Measurements from ENCODE around the gene ALKBH3.

The ALKBH3 gene

DNA sequence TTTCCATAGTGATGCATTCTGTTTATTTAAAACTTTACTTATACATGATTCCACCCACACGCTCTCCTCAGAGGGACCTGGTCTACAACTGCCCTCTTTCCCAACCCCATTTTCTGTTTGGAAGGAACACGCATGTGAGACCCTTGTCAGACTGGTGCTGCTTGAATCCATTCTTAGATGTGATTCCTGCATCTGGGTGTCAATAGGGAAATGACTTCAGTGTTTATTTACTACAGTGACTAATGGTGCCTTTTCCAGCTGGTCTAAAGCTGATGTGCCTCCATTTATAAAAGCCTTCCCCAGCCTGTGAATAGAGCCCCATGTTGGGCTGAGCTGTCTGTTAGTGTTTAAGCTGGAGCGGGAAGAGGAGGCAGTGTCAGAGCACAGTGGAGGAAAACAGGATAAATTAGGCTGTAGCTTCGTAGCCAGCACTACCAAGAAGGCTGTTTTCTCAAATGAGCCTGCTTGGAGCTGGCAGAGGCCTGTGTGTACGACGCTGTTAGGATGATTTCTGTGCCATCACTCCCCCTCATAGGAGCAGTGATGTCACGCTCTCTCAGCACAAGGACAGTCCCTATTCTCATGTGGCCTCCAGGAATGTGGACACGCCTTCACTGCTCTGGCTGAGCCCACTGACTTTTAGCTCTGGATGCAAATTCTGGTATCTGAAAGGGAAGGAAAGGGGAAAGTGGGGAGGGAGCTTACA is 42.9 kb downstream of the ALKBH3 start:
- DNase-seq = no peak

DNA sequence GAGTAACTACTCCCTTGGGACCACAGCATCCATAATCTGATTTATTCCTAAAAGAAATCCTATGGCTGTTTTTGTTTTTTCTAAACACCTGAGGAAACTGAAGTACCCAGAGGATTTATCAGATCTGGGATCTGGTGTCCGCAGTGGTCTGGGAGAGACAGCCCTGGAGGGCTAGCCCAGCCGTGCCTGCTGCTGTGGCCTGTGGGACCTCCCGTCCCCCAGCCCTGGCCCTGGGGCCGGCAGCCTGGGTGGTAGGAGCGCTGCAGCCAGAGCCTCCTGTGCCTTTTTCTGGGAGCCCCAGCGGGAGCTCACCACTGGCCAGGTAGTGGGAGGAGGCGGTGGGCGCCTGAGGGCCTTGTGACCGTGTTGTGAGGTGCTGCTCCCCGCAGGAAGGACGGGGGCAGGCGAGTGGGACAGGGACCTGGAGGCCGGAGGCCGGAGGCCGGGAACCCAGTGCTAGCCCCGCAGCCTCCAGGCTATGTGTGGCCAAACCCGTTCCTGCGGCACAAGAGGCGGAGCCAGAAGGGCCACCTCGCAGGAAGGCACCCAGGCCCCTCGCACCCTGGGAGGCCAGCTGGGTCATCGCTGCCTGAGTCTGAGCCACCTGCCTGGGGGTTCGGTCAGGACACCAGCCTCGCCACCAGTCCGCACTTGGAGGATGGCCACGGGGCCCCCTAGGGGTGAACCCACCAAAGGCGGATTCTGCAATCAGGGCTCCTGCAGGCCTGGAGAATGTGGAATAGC is 43.7 kb downstream of the ALKBH3 start:
- no peak for DNase-seq

DNA sequence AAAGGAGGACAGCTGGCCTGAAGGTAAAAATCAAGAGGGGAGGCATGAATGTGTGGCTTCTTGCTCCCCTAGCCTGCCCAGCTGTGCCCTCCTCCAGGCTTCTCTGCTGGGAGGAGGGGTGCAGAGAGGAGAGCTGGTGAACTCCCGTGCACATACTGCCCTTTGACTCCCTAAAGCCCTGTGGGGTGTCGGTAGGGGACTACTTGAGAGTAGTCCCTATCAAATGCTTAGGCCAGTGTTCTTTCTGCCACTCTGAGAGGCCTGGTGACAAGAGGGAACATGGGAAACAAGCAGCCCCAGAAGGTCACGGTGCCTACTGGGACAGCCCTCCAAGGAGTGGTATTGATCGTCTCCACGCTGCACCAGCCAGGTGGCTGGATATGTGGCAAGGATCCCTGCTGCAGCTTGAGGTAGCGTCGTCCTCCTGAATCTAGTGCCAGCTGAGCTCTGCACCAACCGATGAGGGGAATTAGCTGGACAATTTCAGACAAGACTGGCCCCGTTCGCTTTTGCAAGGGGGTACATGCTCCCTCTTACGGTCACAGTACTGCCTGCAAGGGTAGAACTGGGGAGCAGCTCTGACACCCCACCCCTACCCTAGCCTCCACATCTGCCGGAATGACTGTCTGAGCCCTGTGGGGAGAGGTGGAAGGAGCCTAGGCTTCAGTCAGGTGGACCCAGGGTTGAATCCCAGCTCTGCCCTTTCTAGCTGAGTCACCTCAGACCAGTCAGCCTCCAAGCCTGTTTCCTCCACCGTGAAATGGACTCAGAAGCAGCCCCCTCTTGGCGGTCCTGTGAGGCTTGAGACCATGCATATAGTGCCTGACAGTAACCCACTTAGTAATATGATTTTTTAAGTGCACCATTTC is 44.7 kb downstream of the ALKBH3 start:
- DNase-seq = no peak

DNA sequence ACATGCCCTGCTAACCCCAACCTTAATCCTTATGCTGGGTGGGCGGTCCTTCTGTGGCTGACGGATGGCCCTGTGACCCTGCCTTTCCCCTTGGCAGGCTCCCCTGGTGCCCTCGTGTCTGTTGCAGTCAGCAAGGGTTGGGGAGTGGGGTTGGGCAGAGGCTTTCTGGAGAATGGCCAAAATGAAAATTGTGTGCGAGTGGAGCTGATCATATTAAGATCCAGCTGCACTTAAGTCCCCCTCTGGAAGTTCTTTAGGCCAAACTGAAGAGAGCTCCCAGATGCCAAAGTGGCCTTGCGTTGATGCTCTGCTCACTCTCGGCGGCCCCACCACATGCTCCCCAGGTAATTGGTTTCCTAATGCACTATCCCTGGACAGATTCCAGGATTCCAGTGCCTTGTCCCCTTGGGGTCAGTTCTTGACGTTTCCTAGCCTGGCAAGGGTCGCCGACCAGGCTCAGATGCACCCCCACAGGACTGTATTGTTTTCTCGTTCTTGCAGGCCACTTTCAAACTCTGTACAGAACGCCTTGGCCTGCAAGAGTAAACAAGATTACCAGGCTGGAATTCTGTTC is 45.4 kb downstream of the ALKBH3 start:
- no peak for DNase-seq

DNA sequence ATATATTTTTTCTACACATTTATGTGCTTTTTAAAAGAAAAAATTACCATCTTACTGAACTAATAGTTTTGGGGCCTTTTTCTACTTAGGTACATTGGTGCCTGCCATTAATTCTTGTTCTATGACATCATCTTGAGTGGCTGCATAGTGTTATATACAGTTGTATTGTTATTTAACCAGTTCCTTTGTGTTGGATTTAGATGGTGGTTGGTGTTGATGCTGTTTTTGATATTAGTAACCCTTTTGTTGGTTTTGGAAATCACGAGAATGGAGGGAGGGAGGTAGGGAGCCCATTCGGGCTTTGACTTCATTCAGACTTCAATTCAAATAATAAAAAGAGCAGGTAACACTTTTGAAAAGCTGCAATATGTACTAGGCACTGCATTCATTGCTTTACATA is 46.4 kb downstream of the ALKBH3 start:
- DNase-seq = no peak

DNA sequence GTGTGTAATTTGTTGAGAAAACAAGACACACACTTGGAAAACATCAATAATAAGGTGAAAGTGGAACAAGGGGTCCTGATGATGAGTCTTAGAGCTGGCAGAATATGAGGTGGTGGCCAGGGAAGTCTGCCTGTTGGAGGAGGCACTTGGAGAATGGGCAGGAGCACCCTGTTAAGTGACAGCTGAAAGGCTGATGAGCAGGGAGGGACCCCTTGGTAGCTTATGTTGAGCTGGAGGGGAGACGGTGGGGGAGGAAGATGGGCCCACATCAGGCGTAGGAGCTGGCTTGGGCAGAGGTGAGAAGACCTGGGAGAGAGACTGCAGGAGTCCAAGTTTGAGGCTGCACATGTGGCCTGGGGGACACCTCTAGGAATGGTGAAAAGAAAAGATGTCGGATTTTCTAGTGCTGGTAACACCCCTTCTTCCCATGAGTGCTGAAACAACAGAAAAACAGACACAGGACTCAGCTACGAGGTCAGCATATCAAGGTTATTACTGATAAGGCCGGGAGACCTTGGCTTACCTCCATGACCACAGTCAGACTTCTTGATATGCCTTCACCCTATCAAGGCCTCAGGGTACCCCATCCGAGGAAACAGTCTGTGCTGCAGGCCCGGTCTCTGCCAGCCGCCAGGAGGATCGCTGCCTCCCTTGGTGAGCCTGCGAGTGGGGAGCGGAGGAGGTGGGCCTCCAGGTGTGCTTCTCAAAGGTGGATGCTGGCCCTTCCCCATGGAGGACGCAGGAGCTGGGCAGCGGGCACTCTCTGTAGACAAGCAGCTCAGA is 47.5 kb downstream of the ALKBH3 start:
- no peak for DNase-seq

DNA sequence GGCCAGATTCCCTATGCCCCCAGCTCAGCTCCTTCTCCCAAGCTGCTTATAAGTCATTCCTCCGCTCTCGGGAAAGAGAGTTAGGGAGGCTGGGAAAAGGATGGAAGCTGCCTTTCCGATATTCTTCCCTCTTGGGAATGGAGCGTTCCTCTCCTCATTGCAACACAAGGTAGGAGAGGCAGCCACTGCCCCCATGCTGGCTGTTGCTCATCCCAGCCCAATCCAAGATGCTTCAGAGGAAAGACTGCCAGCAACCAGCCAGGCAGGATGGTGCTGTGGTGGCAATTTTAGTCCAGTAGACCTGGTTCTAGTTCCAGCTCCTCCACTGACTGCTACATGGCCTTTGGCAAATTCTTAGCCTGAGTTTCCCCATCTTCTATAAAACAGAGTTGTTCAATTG is 48.1 kb downstream of the ALKBH3 start:
- DNase-seq = no peak

DNA sequence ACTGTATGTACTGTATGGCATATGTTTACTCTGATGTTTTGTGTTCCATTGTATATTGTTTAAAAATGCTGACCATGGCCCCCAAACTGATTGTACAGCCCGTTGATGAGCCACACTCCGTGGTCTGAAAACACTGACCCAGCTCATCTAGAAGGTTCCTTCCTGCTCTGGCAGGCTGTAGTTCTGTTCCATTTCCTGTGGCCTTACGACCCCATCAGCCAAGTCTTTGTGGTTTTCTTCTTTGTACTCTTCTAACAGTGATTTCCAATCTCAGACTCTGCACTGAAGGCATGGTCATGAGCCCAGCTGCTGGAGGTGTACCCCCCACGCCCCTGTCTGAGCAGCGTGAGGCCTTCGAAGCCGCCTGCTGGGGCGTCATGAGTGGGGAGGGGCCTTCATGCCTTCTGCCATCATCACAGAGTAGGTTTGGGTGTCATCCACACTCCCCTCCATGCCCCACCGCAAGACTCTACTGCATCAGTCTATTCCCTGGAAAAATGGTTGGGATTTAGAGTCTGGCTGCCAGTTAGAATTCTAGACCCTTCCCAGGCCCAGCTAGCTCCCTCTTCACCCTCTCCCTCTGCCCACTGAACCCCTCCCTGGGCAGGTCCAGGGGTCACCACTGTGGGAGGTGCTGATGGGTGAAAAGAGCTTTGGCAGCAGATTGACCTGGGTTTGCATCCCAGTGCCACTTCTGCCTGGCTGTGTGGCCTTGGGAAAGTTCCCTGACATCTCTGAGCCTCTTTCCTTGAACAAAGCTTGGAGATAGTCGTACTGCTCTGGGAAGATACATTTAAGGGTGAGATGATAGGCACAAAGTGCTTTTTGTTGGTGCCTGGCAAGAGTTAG is 50.5 kb downstream of the ALKBH3 start:
- DNase-seq = no peak

DNA sequence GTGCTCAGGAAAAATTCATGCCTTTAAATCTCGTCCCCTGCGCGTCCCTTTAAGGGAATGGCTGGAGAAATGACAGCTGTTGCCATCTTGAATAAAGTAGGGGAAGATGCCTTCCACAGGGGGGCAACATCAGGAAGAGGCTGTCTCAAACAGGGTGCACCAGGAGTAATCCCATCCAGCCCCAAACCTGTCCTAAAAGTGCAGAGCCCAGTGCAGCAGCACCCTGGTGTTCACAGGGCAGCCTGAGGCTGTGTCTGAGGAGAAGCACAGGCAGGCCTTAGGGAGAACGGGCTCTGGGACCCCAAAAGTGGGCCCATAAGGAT is 51.0 kb downstream of the ALKBH3 start:
- DNase-seq = no peak

DNA sequence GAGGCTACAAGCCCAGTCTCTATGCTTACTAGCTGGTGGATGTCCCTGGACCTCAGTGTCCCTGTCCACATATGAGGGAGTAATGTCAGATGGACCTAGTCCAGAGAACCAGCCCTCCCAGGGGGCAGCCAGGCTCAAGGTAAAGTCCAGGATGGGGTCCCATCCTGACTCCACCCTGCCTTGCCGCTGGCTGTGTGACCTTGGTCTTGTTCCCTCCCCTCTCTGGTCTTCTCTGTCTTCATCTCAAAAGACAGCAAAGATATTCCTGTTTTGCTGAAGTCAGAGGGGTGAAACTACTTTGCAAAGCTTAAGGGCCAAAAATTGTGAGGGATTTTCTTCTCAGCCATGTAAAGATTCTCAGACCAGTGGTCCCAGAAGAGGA is 52.6 kb downstream of the ALKBH3 start:
- DNase-seq = no peak

DNA sequence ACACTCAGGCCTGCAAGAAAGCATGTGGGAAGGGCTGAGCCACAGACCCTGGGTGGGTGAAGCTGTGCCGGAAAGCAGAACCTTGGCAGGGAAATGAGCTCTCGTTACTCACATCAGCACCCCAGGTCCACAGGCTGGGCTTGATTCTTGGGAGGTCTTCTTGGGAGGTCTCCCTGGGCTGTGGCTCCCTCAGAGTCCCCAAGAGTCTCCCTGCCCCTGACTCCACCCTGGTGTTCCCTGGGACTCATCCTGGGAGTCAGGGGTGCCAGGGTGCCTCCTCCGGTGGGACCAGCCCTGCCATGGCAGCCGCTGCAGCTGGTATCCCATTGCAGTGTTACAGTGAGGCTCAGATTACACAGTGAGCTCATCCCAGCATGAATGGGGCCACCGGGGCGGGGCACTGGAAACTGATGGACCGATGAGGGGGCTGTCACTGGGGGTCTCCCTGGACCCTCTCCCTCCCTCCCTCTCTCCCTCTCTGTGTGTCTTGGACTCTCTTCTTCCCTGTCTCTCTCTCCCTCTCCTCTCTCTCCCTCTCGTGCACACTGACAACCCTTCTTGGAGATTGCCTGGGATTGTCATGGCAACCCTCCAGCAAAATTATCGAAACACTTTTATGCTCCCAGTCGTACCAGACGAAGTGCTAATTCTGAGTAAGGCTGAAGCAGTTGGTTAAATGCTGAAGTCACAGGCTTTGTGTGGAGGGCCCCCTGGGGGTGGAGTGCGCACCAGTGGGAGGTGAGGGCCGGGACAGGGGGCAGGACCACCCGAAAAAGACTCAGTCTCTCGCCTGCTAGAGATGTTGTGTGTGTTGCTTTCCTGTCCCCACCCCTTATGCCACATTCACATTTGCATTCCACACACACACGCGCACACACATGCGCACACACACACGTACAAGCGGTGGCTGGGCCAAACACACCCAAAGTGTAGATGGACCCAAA is 53.2 kb downstream of the ALKBH3 start:
- DNase-seq = no peak

DNA sequence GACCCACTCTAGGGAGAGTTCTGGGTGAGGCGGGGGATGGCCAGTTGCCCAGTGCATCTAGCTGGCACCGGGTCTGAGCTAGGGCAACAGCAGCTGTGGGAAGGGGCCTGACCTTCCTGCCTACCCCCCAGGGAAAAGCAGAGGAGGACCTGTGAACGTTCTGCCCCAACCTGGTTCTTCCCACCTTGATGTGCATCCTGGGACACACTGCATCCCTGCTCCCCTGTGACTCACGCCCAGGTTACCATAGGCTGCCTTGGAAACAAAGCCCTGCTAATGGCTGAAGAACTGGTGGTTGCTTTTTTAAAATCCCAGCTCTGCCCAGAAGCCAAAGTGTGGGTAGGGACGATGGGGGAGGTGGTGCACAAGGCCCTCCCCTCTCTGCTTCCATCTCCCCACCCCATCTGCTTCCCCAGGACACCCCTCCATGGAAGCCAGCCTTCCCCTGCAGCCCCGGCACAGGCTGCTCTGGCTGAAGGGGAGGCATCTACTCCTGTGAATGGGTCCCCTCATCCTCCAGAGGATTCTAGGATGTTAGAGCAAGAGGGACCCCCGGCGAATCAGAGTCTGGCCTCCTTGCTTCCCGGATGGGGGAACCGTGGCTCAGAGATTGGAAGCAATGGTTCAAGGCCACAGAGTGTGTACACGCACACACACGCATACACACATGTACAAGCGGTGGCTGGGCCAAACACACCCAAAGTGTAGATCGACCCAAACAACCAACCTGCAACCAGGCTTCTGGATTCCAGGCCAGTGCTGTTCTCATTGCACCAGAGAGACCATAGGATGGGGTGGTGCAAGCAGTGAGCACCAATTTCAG is 54.2 kb downstream of the ALKBH3 start:
- no peak for DNase-seq

DNA sequence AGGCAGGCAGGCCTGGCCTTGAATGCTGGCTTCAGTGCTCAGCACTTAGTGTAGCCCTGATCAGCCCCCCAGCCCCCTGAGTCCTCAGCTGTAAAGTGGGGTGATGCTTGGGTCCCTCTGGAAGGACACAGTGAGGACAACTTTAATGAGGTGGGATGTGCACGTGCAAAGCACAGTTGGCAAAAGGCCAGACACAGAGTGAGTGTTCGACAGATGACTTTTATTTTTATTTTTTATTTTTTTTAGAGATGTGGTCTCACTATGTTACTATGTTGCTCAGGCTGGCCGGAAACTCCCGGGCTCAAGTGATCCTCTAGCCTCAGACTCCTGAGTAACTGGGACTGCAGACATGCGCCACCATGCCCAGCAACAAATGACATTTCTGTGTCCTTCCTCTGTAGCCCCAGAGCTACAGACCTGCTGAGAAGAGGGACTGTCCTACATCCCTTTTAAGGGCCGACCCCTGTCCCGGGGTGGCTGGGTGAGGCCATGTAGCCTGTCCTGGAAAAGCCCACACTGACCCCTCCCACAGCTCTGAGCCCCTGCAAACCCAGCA is 54.9 kb downstream of the ALKBH3 start:
- no peak for DNase-seq

DNA sequence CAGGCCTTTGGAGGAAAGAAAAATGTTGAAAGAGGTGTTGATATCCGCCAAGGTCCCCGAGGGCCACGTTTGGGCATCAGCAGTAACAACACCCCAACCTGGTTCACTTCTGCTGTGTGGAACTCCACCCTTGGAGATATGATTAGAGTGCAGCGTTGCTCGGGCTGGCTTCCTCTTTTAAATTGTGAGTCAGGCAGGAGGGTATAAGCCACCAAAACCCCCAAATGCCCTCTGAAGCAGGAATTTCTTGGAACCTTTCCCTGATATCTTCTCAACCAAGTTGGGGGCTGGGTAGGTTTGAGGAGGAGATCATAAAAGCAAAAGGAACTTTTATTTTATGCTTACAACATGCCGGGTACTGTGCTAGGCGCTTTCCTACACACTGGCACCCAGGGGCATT is 55.4 kb downstream of the ALKBH3 start:
- no peak for DNase-seq

DNA sequence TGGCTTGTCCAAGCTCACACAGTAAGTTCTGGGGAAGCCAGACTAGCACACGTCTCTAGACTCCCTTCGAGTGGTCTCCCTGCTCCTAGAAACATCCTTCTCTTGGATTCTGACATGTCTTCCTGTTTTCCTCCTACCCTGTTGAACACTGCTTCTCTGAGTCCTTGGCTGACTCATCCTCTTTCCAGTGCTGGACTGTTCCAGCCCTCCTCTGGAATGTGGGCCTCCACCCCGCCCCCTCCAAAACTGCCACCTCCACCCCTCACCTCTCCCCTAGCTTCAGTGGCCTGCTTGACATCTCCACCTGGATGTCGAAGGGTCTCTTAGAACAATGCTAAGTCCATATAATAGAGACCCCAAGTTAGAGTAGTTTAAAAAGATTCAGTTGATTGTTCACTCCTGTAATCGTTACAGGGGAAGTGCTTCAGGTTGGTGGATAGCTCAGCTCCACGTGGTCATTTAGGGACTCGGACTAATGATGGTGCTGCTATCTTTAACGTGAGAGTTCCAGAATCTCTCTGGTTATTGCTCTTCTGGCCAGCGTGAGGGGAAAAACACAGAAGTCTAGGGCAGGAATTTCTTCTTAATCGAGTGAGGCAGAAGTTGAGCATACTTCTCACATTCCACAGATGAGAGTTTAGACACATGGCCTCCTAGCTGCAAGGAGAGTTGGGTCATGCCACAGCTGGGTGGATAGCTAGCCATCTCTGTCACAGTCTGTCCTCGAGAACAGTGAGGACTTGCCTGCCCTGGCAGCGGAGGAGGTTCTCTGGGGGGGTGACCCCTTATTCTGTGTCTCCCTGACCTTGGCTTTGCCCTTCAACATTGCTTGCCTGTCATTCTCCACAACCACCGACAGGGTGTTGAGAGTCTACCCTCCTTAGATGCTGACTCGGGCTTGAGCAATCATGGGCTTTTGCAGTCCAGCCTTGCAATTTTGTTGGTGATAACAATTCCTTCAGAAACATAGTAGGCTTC is 57.1 kb downstream of the ALKBH3 start:
- DNase-seq = no peak

DNA sequence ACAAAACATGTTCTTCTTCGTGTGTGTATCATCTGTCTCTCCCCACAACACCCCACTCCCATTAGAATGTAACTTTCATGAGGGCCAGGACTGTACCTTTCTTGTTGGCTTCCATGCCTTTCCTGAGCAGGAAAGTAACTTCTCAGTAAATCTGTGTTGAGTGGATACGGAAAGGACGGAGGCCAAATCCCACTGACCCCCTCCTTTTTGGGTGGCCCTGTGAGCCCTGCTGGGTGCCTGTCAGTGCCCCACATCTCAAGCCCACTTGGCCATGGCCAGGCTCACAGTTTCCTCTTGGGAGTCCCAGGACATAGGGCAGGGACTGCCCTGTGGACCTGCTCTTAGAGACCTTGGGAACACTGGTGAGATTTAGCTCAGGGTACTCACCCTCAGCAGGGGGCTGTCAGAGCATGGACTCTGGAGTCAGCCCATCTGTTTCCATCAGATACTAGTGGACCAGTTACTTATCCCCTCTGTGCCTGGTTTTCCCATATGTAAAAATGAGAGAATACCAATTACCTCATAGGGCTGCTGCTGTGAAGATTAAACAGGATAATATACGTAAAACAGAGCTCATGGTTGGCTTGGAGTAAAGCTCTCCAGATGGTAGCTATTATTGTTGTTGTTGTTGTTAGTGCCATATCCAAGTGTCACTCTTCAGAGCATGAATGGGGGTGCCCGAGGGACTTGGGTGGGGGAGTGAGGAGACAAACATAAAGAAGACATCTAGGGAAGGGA is 60.8 kb downstream of the ALKBH3 start:
- no peak for DNase-seq

DNA sequence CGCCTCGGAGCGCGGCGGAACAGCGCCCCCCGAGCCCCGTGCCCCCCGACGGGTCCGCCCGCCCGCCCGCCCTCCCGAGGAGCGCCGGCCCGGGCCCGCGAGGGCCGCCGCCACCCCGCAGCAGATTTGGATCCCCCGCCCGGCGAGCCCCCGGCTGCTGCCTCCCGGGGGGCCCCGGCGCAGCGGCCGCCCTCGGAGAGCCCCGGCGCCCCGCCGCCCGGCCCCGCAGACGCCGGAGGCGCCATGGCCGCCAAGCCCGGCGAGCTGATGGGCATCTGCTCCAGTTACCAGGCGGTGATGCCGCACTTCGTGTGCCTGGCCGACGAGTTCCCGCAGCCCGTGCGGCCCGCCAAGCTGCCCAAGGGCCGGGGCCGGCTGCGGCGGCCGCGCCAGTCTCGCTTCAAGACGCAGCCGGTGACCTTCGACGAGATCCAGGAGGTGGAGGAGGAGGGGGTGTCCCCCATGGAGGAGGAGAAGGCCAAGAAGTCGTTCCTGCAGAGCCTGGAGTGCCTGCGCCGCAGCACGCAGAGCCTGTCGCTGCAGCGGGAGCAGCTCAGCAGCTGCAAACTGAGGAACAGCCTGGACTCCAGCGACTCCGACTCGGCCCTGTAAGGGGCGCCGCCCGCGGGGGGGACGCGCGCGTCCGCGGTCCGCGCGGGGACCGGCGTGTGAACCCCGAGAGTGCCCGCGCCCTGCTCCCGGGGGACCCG is 62.2 kb downstream of the ALKBH3 start:
- no peak for DNase-seq
